Neuronal stem cell (in vitro differentiated cells): ENCODE measurements around the gene KRTAP5-6.

ENCODE experiments used
- DNase-seq: peaks from one replicate; pipeline ENCODE4 v3.0.0-alpha.2; 2013; ENCODE audit warnings: low spot score
- H2AFZ ChIP-seq: one replicate; pipeline ENCODE4 v1.6.1; 2013; ENCODE audit warnings: mild to moderate bottlenecking, low read length, inconsistent platforms
- H2AK5ac ChIP-seq: 2 replicates; pipeline ENCODE4 v1.6.1; 2013; ENCODE audit warnings: low read depth, mild to moderate bottlenecking, inconsistent platforms, low read length, moderate library complexity, mixed read lengths
- H2BK120ac ChIP-seq: 2 replicates; pipeline ENCODE4 v1.6.1; 2013; ENCODE audit warnings: low read depth, mild to moderate bottlenecking, inconsistent platforms, low read length, moderate library complexity, mixed read lengths
- H2BK12ac ChIP-seq: one replicate; pipeline ENCODE4 v1.6.1; 2013; ENCODE audit warnings: low read length, inconsistent platforms
- H2BK15ac ChIP-seq: 2 replicates; pipeline ENCODE4 v1.6.1; 2013; ENCODE audit warnings: mild to moderate bottlenecking, low read length, inconsistent platforms, mixed read lengths
- H2BK5ac ChIP-seq: one replicate; pipeline ENCODE4 v1.6.1; 2013; ENCODE audit warnings: inconsistent platforms, mild to moderate bottlenecking, low read length, moderate library complexity
- H3K14ac ChIP-seq: one replicate; pipeline ENCODE4 v1.6.1; 2013; ENCODE audit warnings: low read length, inconsistent platforms
- H3K18ac ChIP-seq: 2 replicates; pipeline ENCODE4 v1.6.1; 2013; ENCODE audit warnings: low read length, inconsistent platforms
- H3K23ac ChIP-seq: 2 replicates; pipeline ENCODE4 v1.6.1; 2013; ENCODE audit warnings: low read depth, mild to moderate bottlenecking, mixed read lengths, low read length, inconsistent platforms; ENCODE audit not compliant: poor library complexity
- H3K27ac ChIP-seq: replicated peaks from 3 replicates; pipeline ENCODE4 v1.5.1; 2013; ENCODE audit warnings: low read length, inconsistent platforms
- H3K27me3 ChIP-seq, 3 experiments: 2 replicates each; pipeline ENCODE4 v1.6.1; 2013; ENCODE audit warnings: low read length in 3 of 3, mild to moderate bottlenecking in 2 of 3, inconsistent platforms in 1 of 3, low read depth in 1 of 3, mixed read lengths in 1 of 3, moderate library complexity in 1 of 3; ENCODE audit not compliant: control insufficient read depth in 3 of 3, insufficient read depth in 3 of 3
- H3K36me3 ChIP-seq, 2 donors: replicated peaks in 1 of 2; 2 replicates each; pipeline ENCODE4 v1.6.1; 2013; ENCODE audit warnings: low read length in 2 of 2; ENCODE audit not compliant: control insufficient read depth in 2 of 2, insufficient read depth in 2 of 2
- H3K4ac ChIP-seq: 2 replicates; pipeline ENCODE4 v1.6.1; 2013; ENCODE audit warnings: inconsistent platforms, mild to moderate bottlenecking, low read length, moderate library complexity
- H3K4me1 ChIP-seq, 2 donors: 1 replicate in 1 of 2; 2 replicates in 1 of 2; pipeline ENCODE4 v1.6.1; 2013; ENCODE audit warnings: low read length in 2 of 2, low read depth in 1 of 2; ENCODE audit not compliant: control insufficient read depth in 2 of 2, insufficient read depth in 1 of 2
- H3K4me2 ChIP-seq: one replicate; pipeline ENCODE4 v1.6.1; 2013; ENCODE audit warnings: mild to moderate bottlenecking, low read length, inconsistent platforms; ENCODE audit not compliant: insufficient read depth, poor library complexity, severe bottlenecking
- H3K4me3 ChIP-seq, 2 donors: 2 replicates each; pipeline ENCODE4 v1.5.1; 2013; ENCODE audit warnings: low read length in 2 of 2, mild to moderate bottlenecking in 2 of 2, inconsistent platforms in 1 of 2, moderate library complexity in 1 of 2
- H3K79me1 ChIP-seq: one replicate; pipeline ENCODE4 v1.6.1; 2013; ENCODE audit warnings: low read depth, mild to moderate bottlenecking, inconsistent platforms, low read length, moderate library complexity
- H3K9ac ChIP-seq: one replicate; pipeline ENCODE4 v1.6.1; 2013; ENCODE audit warnings: mild to moderate bottlenecking, low read depth, low read length, inconsistent platforms; ENCODE audit not compliant: poor library complexity
- H3K9me3 ChIP-seq, 2 donors: replicated peaks in 1 of 2; 2 replicates each; pipeline versions ENCODE3 to v1.6.1; 2013; ENCODE audit warnings: low read length in 2 of 2, mild to moderate bottlenecking in 2 of 2, inconsistent platforms in 1 of 2, low read depth in 1 of 2, mixed read lengths in 1 of 2, moderate library complexity in 1 of 2; ENCODE audit not compliant: control insufficient read depth in 2 of 2, insufficient read depth in 1 of 2
- H4K8ac ChIP-seq: one replicate; pipeline ENCODE4 v1.6.1; 2013; ENCODE audit warnings: low read depth, mild to moderate bottlenecking, inconsistent platforms, low read length, moderate library complexity
- H4K91ac ChIP-seq: one replicate; pipeline ENCODE4 v1.6.1; 2013; ENCODE audit warnings: low read length, low read depth, mild to moderate bottlenecking, inconsistent platforms; ENCODE audit not compliant: poor library complexity
- WGBS, 2 donors: extraction: QIAGEN DNeasy Blood & Tissue Kit; methylation state at CpG; one replicate each; pipeline ENCODE4 v1.1.7; 2013; ENCODE audit warnings: missing lambda C conversion rate in 2 of 2, mixed read lengths in 1 of 2; ENCODE audit not compliant: insufficient read length in 2 of 2, insufficient replicate concordance in 1 of 2; ENCODE audit errors: extremely low coverage in 2 of 2; 5-methylcytosine and 5-hydroxymethylcytosine counted together

The KRTAP5-6 gene

GRCh38 chr11:1742371-1742770 is 45.4 kb downstream of the KRTAP5-6 start:
- H2BK12ac ChIP-seq = no peak overlapping the region
- H3K79me1 ChIP-seq = no peaks in the 10 kb centered on the region
- no peak for DNase-seq
- no peak overlapping the region for H2BK5ac ChIP-seq
- no peak overlapping the region for H3K18ac ChIP-seq
- H3K14ac ChIP-seq = no peak overlapping the region
- H3K9me3 ChIP-seq = peaks cover 0 to 9% of the 10 kb centered on the region in 2 donors
- no peak overlapping the region for H3K4me3 ChIP-seq
- peaks cover 0 to 3% of the 10 kb centered on the region in 2 donors for H3K36me3 ChIP-seq
- H4K8ac ChIP-seq = no peak overlapping the region
- no peak overlapping the region for H2BK15ac ChIP-seq
- H3K4me1 ChIP-seq = peaks cover 0 to 2% of the 10 kb centered on the region in 2 donors
- H2AK5ac ChIP-seq = no peak overlapping the region
- H3K27ac ChIP-seq = no peak overlapping the region
- no peak overlapping the region for H3K4me2 ChIP-seq
- H2AFZ ChIP-seq = no peak overlapping the region
- H3K23ac ChIP-seq = no peak overlapping the region
- 100% methylated on average over 1 of the region's 4 CpGs; no CpG with 5 or more reads in 1 of the 2 donors for WGBS, 2 donors
- H4K91ac ChIP-seq = no peak overlapping the region
- no peak overlapping the region for H3K4ac ChIP-seq
- no peak overlapping the region for H3K9ac ChIP-seq
- H2BK120ac ChIP-seq = no peak overlapping the region
- peaks cover 0 to 17% (median 6%) of the 10 kb centered on the region in 3 experiments for H3K27me3 ChIP-seq

GRCh38 chr11:1742869-1743584 is 46.0 kb downstream of the KRTAP5-6 start:
- H4K91ac ChIP-seq = no peak overlapping the region
- H2BK120ac ChIP-seq = no peak overlapping the region
- no peak overlapping the region for H3K4me2 ChIP-seq
- peaks cover 0 to 2% of the 10 kb centered on the region in 2 donors for H3K4me1 ChIP-seq
- no peak overlapping the region for H2BK5ac ChIP-seq
- DNase-seq = no peak
- H3K36me3 ChIP-seq = peaks cover 0 to 3% of the 10 kb centered on the region in 2 donors
- H2AFZ ChIP-seq = no peak overlapping the region
- peaks cover 0 to 8% of the 10 kb centered on the region in 2 donors for H3K9me3 ChIP-seq
- no peak overlapping the region for H3K27ac ChIP-seq
- WGBS, 2 donors = 100% methylated on average over 1 to 2 of the region's 3 CpGs
- H2AK5ac ChIP-seq = no peak overlapping the region
- H3K18ac ChIP-seq = no peak overlapping the region
- H3K4ac ChIP-seq = no peak overlapping the region
- H3K9ac ChIP-seq = peak overlapping the region; percentile 55
- no peak overlapping the region for H3K4me3 ChIP-seq
- H2BK12ac ChIP-seq = no peak overlapping the region
- no peak overlapping the region for H2BK15ac ChIP-seq
- H4K8ac ChIP-seq = no peak overlapping the region
- H3K79me1 ChIP-seq = no peaks in the 10 kb centered on the region
- no peak overlapping the region for H3K14ac ChIP-seq
- no peak overlapping the region for H3K23ac ChIP-seq
- H3K27me3 ChIP-seq = peaks cover 0 to 23% (median 13%) of the 10 kb centered on the region in 3 experiments

- Histone ChIP-seq H4K8ac (no peak overlapping the region), H3K9me3 (peaks cover 0 to 8% of the 10 kb centered on the region in 2 donors), H3K4me3 (no peak overlapping the region), H3K23ac (no peak overlapping the region), H2AK5ac (no peak overlapping the region), H2BK12ac (no peak overlapping the region), H2BK15ac (no peak overlapping the region), H2BK5ac (no peak overlapping the region), H3K36me3 (peaks cover 0 to 3% of the 10 kb centered on the region in 2 donors), H2AFZ (no peak overlapping the region), H3K18ac (no peak overlapping the region), H3K4me1 (peaks cover 0 to 2% of the 10 kb centered on the region in 2 donors), H3K79me1 (no peaks in the 10 kb centered on the region), H3K27me3 (peaks cover 6 to 29% (median 19%) of the 10 kb centered on the region in 3 experiments), H3K4ac (no peak overlapping the region), H3K9ac (no peak overlapping the region), H3K14ac (no peak overlapping the region), H3K4me2 (no peak overlapping the region), H4K91ac (no peak overlapping the region), H2BK120ac (no peak overlapping the region), H3K27ac (no peak overlapping the region)
- no peak for DNase-seq
- no CpG with 5 or more reads among the region's 10 CpGs for WGBS, 2 donors
Observed at GRCh38 chr11:1743585-1744136, 46.7 kb downstream of the KRTAP5-6 start.

GRCh38 chr11:1744137-1744886 is 47.3 kb downstream of the KRTAP5-6 start:
- Histone ChIP-seq H3K27ac (no peak overlapping the region), H2AFZ (no peak overlapping the region), H3K18ac (peak overlapping the region; percentile 31), H3K9ac (peak overlapping the region; percentile 0), H2BK12ac (no peak overlapping the region), H3K23ac (no peak overlapping the region), H2BK120ac (no peak overlapping the region), H3K14ac (no peak overlapping the region), H3K4me3 (peak overlapping the region in 1 of 2 donors; percentile 20), H3K4me1 (peaks cover 0 to 2% of the 10 kb centered on the region in 2 donors), H3K9me3 (peaks cover 0 to 8% of the 10 kb centered on the region in 2 donors), H3K4ac (no peak overlapping the region), H2BK15ac (peak overlapping the region; percentile 9), H3K36me3 (peaks cover 0 to 3% of the 10 kb centered on the region in 2 donors), H3K4me2 (no peak overlapping the region), H2BK5ac (no peak overlapping the region), H2AK5ac (no peak overlapping the region), H4K91ac (no peak overlapping the region), H4K8ac (no peak overlapping the region), H3K27me3 (peaks cover 7 to 36% (median 26%) of the 10 kb centered on the region in 3 experiments), H3K79me1 (no peaks in the 10 kb centered on the region)
- DNase-seq = no peak
- no CpG with 5 or more reads among the region's 23 CpGs for WGBS, 2 donors
